Activated CD4-positive, alpha-beta T cell treated with anti-CD3 and anti-CD28 coated beads, Interleukin-2, Interleukin-6, amounts not matched to agents 100 ng/mL and 50 ng/mL, durations not matched to agents 16 hours and 8 hours (primary cell): Measurements from ENCODE around the gene MICAL2.

Source experiments
- DNase-seq: peaks from one replicate; pipeline ENCODE4 v3.0.0-alpha.2; 2020

The MICAL2 gene

DNA sequence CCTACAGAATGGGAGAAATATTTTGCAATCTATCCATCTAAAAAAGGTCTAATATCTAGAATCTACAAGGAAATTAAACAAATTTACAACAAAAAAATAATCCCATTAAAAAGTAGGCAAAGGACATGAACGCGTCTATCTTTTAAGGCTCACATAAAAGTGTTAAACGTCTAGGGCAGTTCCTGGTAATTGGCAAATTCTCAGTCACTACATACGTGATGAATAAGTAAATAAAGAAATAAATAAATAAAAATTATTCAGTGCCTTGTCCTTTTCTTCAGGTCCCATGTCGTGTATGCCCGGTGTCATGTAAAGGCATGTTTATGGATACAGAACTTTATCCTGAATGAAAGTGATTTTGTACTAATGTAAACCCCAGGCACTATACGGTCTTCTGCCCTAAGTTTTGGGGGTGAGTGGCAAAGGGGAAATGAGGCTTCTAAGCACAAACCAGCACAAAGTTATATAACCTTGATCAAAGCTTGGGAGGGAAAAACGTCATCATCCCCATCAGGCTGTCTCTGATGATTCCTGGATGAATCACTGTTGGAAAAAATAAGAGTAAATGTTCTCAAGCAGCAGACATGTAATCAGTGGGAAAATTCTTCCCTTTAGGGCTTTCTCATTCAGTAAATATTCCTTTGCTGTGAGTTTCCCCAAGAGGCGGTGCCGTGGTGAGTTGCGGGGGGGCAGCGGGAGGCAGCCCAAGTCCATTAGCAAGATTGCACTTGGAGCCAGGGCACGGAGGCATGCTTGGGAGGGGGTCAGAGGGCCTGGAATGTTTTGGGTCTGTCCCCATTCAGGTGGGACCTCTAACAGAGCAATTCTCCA, 30.4 kb upstream of the MICAL2 start:
- no peak for DNase-seq

DNA sequence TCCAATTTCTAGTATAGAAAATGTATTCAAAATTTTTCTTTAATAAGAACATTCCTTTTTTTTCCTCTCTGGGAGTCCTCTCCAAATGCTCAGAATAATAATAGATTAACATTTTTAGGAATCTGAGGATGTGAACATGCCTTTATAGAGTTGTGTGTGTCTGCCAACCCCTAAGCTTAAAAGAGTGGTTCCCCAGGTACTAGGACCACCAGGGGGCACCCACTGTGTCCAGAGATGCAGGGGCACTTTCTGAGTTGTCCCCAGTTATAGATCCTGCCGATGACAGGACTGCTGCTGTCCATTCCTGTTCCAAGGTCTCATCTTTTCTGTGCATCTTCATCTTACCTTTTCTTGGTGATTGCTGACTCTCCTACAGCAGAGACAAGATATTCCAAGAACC, 27.0 kb upstream of the MICAL2 start:
- DNase-seq: no peak

DNA sequence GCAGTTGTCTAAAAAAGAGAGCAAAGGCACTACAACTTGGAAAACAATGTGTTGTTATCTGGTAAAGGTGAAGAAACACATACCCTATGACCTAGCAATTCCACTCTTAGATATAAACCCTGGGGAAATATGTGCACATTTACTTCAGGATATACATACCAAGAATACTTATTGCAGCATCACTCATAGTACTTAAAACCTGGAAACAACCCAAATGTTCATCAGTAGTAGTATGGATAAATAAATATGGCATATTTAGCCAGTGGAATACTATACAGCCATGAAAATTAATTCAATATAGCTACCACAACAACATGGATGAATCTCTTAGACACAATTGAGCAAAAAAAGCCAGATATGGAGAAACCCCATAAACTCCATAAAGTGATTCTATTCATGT, 26.1 kb upstream of the MICAL2 start:
- no peak for DNase-seq

DNA sequence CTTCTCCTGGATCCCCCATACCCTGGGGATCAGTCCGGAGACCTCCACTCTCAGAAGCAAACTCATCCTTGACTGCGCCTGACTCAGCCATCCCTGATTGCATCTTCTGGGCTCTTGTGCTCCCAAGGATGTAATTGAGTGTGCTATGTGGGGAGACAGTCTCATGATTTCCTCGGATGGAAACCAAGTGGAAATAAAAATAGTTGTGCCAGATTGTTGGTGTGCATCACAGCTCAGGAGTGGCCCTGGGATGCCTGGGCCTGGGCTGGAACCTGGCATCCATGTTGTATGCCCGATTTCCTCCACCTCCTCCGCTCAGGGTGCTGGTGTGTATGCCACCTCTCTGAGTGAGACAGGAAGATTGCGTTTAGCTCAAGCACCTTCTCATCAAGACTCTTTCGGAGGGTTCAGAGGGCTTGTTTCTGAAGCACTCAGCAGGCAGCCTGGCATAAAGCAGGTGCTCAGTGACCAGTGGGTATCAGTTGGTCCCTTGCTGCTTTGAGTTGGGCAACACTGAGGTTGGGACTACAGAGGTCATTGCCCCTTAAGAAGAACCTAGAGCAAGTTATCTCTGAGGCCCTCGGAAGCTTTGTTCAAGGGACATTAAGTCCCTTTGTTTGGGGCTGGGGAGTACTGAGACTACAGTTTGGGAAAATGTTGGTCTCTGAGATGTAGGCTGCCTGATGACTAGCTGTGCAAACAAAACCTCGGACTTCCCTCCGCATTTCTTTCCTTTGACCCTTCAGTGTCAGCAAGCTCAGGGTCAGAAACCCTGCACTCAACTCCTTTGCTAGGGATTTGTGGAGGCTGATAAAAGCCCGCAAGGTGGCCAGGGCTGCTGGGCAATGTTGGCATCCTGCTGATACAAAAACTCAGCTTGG, 24.8 kb upstream of the MICAL2 start:
- no peak for DNase-seq

DNA sequence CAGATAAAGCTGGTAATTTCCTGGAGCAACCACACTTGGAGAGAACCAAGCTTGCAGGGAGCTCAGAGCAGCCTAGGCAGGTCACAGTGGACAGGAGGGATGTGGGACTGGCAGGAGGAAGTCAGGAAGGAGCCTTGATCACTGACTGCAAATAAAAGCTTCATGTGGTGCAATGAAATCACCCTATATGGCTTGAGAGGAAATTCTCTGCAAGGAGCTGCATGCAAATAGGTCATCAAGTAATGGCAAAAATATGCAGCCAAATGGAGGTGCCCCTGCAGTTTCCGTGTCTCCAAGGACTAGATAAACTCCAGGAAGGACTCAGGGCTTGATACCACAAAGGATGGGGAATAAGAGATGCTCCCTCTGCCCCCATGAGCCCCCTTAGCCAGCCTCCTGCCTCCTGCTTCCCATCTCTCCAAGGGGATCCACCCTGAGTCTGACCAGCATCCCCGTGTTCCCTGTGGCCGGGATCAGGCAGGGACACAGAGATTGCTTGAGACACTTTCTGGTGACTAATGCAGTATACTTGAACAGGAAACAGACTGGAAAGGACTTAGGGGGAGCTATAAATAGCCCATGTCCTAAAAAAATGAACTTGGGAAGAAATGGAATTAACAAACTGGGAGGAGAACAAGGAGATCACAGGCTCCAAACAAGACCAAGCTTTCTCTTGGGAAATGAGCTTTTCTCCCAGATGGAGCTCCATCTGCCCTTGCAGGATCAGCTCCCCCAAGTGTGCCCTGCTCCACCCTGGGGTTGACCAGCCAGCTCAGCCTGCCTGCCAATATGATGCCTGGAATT, 23.9 kb upstream of the MICAL2 start:
- DNase-seq: peak; percentile 14

DNA sequence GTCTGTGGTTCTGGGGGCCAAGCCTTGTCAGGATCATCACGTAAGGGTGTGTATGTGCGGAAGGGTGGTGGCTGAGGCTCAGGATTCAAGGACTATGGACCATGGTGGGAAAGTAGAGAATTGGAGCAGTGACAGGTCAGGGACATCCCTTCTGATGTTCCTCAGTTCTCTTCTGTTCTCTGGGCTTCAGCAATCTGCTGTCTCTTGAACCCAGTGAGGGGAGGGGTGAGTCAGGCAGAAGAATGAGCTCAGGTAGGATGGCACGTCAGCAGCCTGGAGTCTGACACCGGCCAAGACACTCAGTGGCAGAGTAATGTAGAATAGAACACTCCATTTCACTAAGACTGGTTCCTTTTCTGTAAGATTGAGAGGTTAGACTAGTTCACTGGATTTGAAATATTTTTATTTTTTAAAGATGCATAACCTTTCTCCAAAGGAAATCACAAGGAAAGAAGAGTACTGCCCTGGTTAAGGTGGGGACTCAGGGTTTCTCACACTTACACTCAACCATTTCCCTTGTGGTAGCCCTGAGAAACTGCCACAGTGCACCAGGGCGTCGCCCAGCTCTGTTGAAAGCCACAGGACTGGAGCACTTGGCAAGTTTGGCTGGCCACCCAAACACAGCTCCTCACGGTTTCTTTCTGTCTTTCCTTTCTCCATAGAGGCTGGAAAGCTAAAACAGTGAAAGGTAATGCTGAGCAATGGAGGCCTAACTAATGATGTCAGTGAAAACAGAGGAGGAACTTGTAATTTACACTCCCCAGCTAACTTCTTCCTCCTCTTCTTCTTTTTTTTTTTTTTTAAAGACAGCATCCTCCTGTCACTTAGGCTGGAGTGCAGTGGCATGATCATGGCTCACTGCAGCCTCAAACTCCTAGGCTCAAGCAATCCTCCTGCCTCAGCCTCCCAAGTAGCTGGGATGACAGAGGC, 23.1 kb upstream of the MICAL2 start:
- peak; percentile 75 for DNase-seq

DNA sequence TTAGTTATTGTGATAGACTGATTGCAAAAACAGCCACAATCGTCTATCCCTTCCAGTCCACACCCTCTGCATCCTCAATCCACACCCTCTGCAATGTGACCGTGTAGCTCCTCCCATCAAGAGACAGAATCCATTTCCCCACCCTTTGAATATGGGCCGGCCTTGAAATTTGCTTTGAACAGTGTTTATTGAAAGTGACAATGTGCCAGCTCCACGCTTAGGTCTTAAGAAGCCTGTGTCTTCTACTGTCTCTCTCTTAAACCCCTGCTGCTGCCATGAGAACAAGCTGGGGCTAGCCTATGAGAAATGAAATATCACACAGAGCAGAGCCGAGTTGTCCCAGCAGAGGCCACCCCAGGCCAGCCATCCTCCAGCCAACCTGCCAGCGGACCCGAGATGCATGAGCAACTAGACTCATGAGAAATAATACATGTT, 22.3 kb upstream of the MICAL2 start:
- peak; percentile 28 for DNase-seq

DNA sequence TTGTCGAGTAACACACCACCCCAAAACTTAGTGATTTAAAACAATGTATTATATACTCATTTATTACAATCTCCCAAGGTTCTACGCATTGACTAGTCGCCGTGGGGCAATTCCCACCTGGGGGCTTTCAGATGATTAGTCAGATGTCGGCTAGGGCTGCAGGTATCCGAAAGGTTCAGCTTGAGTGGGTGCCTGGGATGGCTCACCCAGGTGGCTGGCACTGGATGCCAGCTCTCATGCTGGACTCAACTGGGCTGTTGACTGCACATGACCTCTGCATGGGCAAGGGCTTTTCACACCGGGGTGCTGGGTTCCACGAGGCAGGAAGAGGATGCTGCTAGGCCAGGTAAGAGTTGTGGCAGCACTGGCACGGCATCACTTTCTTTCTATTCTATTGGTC, 21.9 kb upstream of the MICAL2 start:
- DNase-seq: no peak

DNA sequence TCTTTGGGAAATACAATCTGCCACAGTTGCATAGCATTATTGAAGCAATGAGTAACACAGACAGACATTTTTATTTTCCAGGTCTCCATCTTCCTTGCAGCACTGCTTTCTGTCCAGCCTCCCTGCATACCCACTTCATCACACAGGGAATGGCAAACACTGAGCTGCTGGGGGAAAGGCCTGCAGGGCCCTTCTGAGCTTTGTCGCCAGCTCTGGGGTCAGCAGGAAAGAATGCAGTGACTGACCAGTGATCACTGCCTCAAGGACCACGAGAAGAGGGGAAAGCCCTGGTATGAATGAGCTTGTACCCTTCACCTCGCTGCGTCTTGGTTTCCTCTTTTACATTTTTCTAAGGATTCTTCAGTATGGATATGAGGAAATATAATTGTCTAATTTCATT, 21.3 kb upstream of the MICAL2 start:
- DNase-seq: no peak

DNA sequence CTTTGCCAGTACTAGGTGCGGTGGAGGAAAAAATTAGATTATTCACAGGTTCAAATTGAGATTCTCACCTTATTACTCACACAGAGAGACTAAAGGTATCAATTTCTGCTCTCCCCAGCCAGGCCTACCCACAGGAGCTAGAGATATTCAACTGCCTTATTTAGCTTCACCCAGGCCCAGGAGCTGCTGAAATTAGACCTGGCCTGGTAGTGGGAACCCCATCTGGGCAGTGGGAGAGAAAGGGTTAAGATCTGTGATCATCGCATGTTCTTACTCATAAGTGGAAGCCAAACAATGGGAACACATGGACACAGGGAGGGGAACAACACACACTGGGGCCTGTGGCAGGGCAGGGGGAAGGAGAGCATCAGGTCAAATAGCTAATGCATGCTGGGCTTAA, 20.9 kb upstream of the MICAL2 start:
- DNase-seq: no peak

DNA sequence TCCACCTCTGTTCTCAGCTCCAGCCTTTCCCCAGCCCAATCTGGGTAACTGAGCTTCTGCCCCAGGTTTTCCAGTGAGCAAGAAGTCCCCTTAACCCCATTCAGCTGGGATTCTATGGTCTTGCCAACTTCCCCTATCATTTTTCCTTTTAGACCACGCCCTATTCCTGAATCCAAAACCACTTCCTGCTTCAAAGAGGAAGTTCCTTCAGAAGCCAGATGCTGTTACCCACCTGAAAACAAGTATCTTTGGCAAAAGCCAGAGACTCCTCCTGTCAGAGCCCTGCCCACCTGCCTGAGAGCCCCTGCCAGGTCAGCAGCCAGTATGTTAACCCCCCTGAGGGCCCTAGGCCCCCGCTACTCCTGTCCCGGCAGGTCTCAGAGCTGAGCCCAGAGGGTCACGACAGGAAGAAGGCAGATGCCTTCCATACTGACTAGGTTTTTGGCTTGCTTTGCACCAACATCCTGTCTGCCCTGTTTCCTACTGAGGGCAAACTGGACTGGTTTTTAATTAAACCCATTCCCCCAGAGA, 20.3 kb upstream of the MICAL2 start:
- peak; percentile 16 for DNase-seq

DNA sequence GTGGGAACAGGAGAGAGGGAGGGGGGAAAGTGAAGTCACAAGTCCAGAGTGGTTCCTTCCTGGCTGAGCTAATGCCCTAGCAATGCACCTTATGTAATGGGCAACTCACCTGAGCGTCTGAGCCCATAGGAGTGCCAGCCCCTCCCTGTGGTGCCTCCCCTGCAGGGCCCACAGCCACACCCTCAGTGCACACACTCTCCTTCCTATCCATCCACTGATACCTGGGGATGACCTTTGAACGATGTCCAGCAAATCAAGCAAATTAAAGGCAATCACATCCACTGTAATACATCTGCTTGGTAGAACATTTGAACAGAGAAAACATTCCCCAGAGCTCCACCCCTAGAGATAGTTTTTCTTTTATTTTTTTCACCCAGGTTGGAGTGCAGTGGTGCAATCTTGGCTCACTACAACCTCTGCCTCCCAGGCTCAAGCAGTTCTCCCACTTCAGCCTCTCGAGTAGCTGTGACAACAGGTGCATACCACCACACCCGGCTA, 19.6 kb upstream of the MICAL2 start:
- DNase-seq: no peak

DNA sequence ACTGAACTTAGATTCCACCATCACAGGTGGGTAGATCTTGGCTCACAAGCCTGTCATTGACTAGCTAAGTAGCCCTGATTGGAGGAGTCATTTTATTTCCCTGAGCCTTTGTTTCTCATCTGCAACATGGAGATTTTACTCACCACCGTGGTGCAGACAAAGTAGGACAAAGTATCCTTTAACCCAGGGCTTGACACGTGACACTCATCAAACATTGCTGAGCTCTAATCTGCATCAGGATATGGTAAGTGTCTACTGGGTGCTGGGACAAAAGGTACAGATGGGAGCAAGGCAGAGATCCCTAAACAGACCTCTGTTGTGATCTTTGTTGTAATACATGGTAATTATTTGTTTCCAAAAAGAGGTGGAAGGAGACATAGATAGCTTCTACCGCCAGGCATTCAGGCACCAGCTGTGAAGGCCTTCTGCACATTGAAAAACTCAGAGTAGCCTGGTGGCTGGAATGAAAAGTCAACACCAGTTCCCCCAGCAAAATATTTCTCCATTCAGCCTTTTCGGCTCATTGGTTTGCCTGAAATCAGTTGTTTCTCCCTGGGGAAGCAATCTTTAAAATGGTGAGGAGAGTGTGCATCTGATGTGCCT, 18.3 kb upstream of the MICAL2 start:
- no peak for DNase-seq

DNA sequence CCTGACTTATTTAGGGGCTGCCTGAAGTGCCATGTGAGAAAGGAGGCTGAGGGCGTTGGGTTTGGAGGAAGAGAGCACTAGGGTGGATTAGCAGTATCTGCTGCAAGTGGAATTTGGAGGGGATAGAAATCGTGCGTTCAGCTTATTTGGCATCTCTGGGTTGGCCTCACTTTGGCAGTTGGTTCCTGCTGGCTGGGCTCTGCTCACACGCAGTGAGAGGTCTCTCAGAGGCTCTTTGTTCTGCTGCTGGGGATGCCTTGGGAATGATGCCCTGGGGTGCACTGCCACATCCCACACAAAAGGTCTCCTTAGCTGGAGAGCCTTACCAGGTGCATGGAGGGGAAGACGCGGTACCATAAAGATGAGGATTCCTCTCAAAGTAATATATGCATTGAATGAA, 17.7 kb upstream of the MICAL2 start:
- no peak for DNase-seq

DNA sequence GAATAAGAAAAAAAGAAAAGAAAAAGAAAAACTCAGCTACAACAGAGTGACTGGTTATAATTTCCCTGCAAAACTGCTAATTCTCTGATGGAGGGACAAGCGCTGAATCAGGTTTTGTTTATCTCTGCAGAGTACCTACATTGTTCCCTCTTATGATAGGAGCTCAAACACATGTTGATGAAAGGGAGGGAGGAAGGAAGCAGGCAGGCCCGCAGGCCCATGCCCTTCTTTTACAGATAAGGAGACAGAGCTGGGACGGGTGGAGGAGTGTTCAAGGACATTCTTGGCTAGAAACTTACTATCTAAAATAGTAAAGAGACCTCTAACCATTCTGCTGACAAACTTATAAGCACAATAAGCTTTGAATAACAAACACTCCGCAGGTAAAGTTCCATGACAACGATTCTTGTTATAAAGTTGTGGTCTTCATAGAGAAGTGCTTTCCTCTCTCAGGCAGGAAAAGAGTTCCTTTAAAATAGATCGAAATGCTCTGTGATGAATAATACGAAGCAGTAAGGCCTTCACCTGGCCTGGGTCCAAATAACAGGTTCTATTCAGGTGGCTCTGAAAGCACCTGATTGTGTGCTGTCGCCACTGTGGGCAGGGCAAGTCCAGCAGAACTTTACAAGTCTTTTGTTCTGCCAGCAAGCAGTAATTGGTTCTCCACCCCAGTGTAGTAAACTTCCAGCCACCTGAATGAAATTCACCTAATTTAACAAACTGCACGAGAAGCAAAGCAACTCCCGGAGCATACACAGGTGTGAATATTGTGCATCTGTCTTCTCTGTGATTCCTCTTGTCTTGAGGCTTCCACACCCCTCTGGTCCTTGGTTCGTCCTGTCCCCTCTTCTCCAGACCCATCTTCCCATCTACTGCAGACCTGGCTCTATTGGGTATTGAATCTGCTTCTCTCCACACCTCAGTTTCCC, 15.3 kb upstream of the MICAL2 start:
- no peak for DNase-seq

DNA sequence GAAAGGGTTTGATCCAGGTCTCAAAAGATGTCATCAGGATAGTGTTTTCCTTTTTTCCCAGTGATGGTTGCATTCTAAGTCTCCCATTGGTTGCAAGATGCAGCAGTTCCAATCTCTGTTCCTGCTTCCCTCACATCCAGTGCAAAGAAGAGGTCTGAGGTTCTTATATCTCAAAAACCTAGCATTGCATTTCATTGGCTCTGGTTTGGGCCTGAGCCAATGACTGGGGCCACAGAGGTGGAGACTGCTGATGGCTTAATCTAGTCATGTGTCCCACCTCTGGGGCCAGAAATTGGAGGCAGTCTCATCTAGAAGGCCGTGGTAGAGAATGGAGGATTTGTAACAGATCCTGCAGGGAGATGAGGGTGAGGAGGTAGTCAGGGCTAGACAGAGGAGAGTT, 13.2 kb upstream of the MICAL2 start:
- DNase-seq: no peak

DNA sequence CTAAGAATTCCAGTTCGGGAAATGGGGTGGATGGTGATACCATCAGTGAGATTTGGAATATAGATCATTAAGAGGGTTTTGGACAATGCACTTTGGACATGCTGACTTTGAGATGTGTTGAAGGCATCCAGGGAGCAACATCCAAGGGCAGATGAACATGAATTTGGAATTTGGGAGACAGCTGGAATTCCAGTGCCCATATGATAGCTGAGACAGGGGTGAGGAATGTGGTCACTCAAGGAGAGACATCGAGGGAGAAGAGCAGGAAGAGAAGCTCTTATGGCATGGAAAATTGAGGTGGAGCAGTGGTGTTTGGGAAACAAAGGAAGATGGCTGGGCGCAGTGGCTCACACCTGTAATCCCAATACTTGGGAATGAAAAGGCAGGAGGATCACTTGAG, 11.8 kb upstream of the MICAL2 start:
- DNase-seq: no peak

DNA sequence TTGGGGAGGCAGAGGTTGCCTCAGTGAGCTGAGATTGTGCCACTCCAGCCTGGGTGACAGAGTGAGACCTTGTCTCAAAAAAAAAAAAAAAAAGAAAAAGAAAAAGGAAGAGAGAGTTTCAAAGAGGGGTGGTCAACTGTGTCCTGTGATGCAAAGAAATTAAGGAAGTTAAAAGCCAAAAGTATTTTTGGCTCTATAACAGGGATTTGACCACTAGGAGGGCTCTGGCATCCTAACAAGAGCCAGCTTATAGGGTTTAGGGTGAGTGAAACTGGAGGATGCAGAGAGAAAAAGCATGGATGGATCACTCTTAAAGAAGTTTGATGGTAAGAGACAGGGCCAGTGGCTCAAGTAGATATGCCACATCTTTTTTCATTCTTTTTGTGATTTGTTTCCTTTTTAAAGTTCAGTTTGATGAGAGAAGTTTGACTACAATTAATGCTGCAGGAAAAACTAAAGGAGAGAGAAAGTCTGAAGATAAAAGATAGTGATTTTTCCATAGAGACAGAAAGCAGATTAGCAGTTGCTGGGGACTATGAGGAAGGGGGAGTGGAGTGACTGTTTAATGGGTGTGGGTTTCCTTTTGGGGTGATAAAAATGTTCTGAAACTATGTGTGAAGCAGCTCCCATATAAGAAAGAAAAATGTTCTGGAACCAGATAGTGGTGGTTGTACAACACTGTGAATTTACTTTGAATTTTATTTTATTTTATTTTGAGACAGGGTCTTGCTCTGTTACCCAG, 11.1 kb upstream of the MICAL2 start:
- DNase-seq: no peak

DNA sequence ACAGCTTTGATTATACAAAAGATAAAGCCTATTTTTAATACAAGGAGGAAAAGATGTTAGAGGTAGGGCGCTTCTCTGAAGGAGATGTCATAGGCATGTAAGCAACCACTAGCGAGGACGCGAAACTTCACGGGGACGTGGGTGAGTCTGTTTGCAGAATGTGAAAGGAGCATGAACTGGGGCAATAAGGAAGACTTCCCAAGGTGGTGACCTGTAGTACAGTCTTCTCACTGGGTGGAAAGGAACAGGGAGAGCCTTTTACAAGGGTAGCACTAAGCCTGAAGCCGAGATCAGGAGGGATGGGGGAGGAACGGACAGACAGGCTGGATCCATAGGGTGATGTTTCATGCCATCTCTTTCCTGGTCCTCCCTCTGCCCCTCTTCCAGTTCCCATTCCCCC, 10.0 kb upstream of the MICAL2 start:
- no peak for DNase-seq
